ENCODE results near the gene MRPL30. TPM values are rescaled to one million over a fixed set of nuclear protein-coding genes. Genes with fewer than 3 reads are reported as not detected.
A peak's percentile ranks its signal among the peaks of the same experiment; 100 is the strongest.
"Not testable (repeated sequence)": the region's sequence is repeated elsewhere in the genome, so short reads cannot be mapped to it uniquely, and the experiment has no call there.

Gene MRPL30
- 10 to 100 TPM in 11 of 12 donors, not detected in 1; 36.0 to 51.4 (median 44.5) TPM for polyA plus RNA-seq (ENCODE audit: insufficient read length in 12 of 12)
- long read RNA-seq, donor 1, transcript MRPL30-202 (4 exons, 562 nt): minor isoform, 5 of 22 reads
- long read RNA-seq, donor 1, transcript MRPL30-201 (6 exons, 2,605 nt): major isoform, 17 of 22 reads
- long read RNA-seq, donor 1, partial matches to known transcripts: 0 of 22 reads
- long read RNA-seq, donor 1, other reads (novel, unspliced or antisense): 0 of 22 reads
- long read RNA-seq, donor 2, transcript MRPL30-201 (6 exons, 2,605 nt): major isoform, 25 of 30 reads
- long read RNA-seq, donor 2, transcript MRPL30-202 (4 exons, 562 nt): minor isoform, 5 of 30 reads
- long read RNA-seq, donor 2, partial matches to known transcripts: 0 of 30 reads
- long read RNA-seq, donor 2, other reads (novel, unspliced or antisense): 0 of 30 reads
- long read RNA-seq, donor 3, transcript MRPL30-201 (6 exons, 2,605 nt): major isoform, 7 of 8 reads
- long read RNA-seq, donor 3, partial matches to known transcripts: 0 of 8 reads
- long read RNA-seq, donor 3, other reads (novel, unspliced or antisense): 0 of 8 reads
- long read RNA-seq, donor 4, transcript MRPL30-201 (6 exons, 2,605 nt): major isoform, 6 of 8 reads
- long read RNA-seq, donor 4, partial matches to known transcripts: 0 of 8 reads
- long read RNA-seq, donor 4, other reads (novel, unspliced or antisense): 0 of 8 reads
- long read RNA-seq, donor 5, transcript MRPL30-201 (6 exons, 2,605 nt): major isoform, 22 of 28 reads
- long read RNA-seq, donor 5, partial matches to known transcripts: 5 of 28 reads
- long read RNA-seq, donor 5, other reads (novel, unspliced or antisense): 0 of 28 reads
- long read RNA-seq, donor 6, transcript MRPL30-201 (6 exons, 2,605 nt): major isoform, 6 of 8 reads
- long read RNA-seq, donor 6, partial matches to known transcripts: 0 of 8 reads
- long read RNA-seq, donor 6, other reads (novel, unspliced or antisense): 0 of 8 reads
- long read RNA-seq, donor 7, transcript MRPL30-201 (6 exons, 2,605 nt): major isoform, 10 of 10 reads
- long read RNA-seq, donor 7, partial matches to known transcripts: 0 of 10 reads
- long read RNA-seq, donor 7, other reads (novel, unspliced or antisense): 0 of 10 reads
- long read RNA-seq, donor 8, transcript MRPL30-201 (6 exons, 2,605 nt): major isoform, 19 of 20 reads
- long read RNA-seq, donor 8, partial matches to known transcripts: 0 of 20 reads
- long read RNA-seq, donor 8, other reads (novel, unspliced or antisense): 0 of 20 reads
- long read RNA-seq, donor 9, transcript MRPL30-201 (6 exons, 2,605 nt): major isoform, 8 of 9 reads
- long read RNA-seq, donor 9, partial matches to known transcripts: 0 of 9 reads
- long read RNA-seq, donor 9, other reads (novel, unspliced or antisense): 0 of 9 reads
- long read RNA-seq, donor 10, transcript MRPL30-201 (6 exons, 2,605 nt): major isoform, 16 of 17 reads
- long read RNA-seq, donor 10, partial matches to known transcripts: 0 of 17 reads
- long read RNA-seq, donor 10, other reads (novel, unspliced or antisense): 0 of 17 reads
- long read RNA-seq, donor 11, transcript MRPL30-201 (6 exons, 2,605 nt): major isoform, 19 of 21 reads
- long read RNA-seq, donor 11, partial matches to known transcripts: 0 of 21 reads
- long read RNA-seq, donor 11, other reads (novel, unspliced or antisense): 0 of 21 reads

DNA sequence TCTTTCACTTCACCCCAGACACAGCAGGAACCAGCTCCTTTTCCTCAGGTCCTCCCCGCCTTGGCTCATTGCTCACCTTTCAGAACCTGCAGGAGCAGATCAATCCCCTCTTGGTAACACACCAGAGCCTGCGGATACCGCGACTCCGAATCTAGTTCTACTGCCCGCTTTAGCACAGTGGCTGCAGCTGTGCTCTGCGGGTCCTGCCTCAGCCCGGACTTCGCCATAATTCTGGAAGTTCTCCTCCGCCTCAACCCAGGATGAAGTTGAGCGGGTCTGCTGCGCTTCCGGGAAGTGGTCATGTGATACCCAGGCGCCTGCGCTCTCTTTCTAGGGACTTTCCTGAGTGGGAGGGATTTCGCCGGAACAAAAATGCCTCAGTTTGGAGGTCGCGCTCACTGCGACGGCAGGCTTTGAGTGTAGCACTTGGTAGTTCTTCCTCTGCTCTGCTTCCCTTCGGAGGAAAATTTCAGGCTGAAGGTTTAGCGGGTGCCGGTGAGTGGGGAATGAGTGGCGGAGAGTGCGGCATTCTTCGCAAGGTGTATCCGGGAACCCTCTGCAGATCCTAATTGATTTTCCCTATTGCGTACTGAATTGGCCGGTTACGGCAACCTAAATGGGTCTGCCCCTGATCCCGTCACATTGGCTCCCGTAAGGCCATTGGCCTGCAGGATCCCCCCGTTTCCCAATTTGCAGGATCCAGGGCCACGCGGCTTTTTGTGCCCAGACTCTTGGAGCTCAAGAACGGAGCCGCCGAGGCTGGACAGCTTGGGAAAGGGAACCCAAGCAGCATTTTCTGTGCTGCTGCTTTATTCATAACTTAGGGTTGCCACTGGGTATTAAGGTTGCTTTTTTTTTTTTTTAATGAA lies at the start of gene MRPL30, which contains the start of gene MITD1:
MRPL30 (plus strand) TSS at position 430 of the 869 bp plus-strand sequence. CDS start 5,020 bp downstream, outside the sequence.
MITD1 (minus strand) TSS at position 304 of the 869 bp plus-strand sequence; CDS start at position 227, 77 bp downstream.
- peak; percentile 97 for DNase-seq

DNA sequence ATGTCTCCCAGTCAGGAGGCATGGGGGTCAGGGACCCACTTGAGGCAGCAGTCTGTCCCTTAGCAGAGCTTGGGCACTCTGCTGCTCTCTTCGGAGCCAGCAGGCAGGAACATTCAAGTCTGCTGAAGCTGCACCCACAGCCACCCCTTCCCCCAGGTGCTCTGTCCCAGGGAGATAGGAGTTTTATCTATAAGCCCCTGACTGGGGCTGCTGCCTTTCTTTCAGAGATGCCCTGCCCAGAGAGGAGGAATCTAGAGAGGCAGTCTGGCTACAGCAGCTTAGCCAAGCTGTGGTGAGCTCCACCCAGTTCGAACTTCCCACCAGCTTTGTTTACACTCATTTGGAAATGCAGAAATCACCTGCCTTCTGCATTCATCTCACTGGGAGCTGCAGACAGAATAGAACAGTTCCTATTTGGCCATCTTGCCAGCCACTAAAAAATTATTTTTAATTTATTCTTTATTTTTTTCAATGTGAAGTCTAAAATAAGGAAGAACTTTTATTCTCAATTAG lies 45.9 kb upstream of the MRPL30 start:
- not testable (repeated sequence) for DNase-seq

GRCh38 chr2:99139003-99139402 lies 42.0 kb upstream of the MRPL30 start:
- DNase-seq: no peak

- no peak for DNase-seq
Observed at GRCh38 chr2:99140056-99140859, 40.7 kb upstream of the MRPL30 start.

- no peak for DNase-seq
Observed at GRCh38 chr2:99140860-99141109, 40.2 kb upstream of the MRPL30 start.

DNA sequence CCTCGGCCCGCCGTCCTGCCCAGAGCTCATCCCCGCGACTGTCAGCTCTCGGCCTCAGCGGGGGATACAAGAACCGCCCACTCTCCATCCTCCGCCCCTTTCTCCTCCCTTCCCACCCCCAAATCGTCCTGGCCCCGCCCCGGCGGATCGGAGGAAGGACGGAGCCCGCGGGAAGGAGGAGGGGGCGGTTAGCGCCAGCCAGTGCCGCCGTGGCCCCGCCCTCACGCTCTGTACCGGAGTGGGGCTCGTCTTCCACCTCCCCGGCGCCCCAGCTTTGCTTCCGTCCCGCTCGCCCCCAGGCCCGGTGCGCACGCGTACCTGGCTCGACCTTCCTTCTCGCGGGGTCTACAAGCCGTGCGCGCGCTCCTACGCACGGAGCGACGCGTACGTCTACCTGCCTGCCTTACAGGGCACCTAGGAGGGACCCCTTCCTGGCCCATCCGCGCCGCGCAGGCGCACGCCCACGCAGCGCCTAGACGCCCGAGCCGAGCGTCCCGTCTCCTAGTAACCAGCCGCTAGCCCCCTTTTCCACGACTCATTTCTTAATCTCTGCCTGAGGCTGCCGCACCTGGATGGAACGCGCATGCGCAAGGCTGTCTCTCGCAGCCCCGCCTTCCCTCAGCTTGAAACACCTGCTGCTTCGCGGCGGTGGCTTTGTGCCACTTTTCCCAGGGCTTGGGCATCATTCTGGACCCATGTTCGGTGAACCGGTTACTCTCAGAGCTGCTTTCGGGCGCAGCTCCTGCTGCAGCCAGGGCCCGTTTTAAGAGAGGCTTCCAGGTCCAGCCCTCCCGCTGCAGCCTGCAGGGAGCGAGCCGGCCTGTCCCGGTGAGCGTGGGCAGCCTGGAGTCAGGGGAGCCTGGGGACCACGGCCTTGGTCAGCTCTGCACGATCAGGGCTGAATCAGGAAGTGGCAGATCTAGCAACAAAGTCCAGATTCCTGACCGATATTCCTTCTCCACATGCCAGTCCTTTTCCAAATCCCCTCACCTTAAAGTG lies 39.6 kb upstream of the MRPL30 start, which contains the start of gene C2orf15:
C2orf15 (plus strand) TSS at position 598 of the 999 bp plus-strand sequence. CDS start 8,852 bp downstream, outside the sequence.
- DNase-seq: peak; percentile 86

DNA sequence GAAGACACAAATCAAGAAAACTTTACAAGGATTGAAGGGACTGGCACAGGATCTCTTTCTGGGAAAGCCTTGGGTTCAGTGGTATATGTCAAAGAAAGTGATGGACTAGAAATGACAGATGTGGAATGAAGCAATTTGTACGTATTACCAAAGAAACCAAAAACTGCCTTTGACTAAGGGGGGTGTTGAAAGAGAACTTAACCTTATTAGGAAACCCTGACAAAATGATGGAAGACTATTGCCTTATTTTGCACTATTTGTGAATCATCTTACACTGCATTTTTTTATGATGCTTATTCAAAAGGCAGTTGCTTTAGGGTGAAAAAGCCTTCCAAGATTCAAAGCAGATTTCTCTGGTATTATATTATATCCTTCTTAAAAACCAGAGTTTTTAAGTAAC lies 30.3 kb upstream of the MRPL30 start:
- DNase-seq: no peak

DNA sequence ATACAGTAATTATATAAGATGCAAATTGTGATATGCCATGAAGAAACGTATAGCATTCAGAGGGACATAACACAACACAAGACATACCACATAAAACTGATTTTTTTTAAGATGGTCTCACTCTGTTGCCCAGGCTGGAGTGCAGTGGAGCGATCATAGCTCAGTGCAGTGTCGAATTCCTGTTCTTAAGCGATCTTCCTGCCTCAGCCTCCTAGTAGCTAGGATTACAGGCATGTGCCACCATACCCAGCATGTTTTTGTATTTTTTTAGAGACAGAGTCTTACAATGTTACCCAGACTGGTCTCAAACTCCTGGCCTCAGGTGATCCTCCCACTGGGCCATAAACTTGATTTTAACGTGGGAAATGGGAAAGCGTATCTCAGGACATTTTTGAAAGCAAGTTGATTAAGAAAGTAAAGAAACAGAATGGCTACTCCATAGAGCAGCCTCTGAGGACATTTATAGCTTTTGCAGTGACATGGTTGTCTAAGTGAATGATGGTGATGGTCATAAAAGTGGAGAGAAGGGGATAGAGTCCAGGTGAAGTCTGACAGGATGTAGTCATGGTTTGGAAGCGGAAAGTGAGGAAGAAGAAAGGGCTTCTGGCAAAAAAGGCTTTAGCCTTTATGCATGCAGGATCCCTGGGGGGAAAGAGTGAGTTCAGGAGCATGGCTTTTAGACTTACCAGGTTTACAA lies 28.6 kb upstream of the MRPL30 start:
- no peak for DNase-seq

DNA sequence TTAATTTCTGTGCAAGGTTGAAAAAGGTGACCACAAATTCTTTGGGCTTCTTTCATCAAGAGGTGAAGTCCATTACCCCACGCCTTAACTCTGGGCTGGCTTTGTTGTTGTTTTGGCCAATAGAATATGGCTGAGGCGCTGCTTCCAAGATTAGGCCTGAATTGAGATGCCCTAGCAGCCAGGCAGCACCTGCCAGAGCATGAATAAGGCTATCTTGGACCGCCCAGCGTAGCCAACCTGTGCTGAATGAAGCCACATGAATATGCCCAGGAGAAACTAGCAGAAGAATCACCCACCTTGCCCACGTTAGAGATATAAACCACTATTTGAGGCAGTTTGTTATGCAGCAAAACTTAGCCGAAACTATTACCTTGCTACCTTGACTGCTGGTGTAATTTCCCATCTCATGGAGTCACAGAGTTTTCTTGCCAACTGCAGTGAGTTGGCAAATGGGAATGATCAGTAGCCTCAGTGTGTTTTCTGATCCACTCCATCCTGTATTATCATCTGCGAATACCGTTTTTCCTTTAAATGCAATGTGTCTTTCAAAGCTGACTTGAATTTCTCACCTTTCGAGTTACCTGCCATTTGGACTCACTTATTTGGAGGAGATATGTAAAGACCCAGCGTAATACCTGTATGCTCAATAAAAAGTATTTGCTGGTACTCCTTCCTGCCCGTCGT lies 26.9 kb upstream of the MRPL30 start:
- peak; percentile 16 for DNase-seq

DNA sequence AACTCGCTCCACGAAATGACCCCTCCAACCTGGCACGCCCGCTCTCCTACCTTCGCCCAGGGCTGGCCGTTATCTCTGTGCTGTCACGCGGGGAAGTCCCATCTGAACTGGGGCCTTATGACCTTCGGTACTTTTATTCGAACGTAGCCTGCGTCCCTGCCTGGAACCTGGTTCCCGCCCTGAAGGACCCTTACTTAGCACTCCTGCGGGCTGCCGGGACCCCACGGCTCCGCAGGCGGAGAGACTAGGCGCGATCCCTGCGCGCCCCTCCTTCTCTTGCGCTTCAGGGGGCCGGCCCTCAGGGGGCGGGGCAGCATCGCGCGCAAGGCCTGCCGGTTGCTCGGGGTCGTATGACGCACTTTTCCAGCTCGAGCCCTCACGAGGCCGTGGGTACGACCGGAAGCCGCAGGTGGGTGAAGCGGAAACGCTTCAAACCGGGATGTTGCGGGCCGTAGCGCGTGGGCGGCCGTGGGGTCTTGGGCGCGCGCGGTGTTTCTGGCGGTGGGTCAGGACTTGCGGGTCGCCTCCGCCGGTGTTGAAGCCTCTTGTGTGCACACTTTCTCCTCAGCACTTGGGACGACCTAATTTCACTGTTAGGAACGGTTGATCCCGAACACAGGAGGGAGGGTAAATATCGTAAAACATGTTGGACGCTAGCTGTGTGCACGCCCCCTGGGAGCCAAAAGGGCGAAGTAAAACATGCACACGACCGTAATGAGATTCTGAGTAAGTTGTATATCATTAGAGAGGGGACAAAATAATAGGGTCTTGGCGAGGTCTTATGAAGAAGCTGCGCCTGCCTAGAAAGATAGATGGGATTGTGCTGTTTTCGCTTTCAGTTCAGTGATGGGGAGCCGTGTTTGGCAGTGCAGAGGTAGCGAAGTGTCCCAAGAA lies 26.1 kb upstream of the MRPL30 start, which contains the start of the genes LIPT1 and TSGA10:
LIPT1 (plus strand) TSS at position 325 of the 894 bp plus-strand sequence. CDS start 6,991 bp downstream, outside the sequence.
TSGA10 (minus strand) TSS at position 300 of the 894 bp plus-strand sequence. CDS start 45,503 bp downstream, outside the sequence.
- DNase-seq: peak; percentile 93

GRCh38 chr2:99156891-99157290 lies 24.1 kb upstream of the MRPL30 start:
- no peak for DNase-seq

GRCh38 chr2:99158599-99158998 lies 22.4 kb upstream of the MRPL30 start:
- no peak for DNase-seq

- DNase-seq: no peak
Observed at GRCh38 chr2:99159594-99159993, 21.4 kb upstream of the MRPL30 start.

GRCh38 chr2:99166218-99166617 lies 14.8 kb upstream of the MRPL30 start:
- DNase-seq: no peak

DNA sequence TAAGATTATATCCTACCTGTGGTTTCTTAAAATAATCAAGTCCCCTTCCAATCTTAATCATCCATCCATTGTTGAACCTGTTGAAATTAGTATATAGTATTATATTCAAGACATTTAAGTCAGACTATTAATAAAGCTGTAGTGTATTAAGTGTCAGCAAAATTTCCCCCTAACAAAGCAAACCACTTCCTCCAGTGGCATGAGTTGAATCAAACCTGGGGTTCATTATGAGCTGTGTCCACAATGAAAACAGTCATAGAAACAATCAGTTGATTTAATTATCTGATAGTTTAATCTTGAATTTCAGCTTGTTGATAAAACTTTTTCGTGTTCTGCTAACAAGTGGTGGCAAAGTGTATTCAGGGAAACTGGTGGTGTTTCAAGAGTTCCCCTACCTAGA lies 11.4 kb upstream of the MRPL30 start:
- DNase-seq: no peak

All from muscle of arm (tissue), 14 donors.